ENCODE results near the gene SNAPC1.

The SNAPC1 gene

GRCh38 chr14:61761959-61762786, at the start of gene SNAPC1:
SNAPC1 (plus strand) TSS chr14:61762420; CDS start chr14:61762461, 41 bp downstream.
- Histone ChIP-seq H3K4me1 (ENCODE audit: control insufficient read depth, insufficient read depth, low read length) (peaks cover 12% of the 10 kb centered on the region), H3K27ac (ENCODE audit: extremely low read depth, low read depth, low read length) (peak within 1 kb of the TSS; percentile 68), H3K9me3 (ENCODE audit: control insufficient read depth, insufficient read depth, low read depth, low read length) (no peaks in the 10 kb centered on the region), H3K4me3 (ENCODE audit: low read depth, low read length) (peak within 1 kb of the TSS; percentile 78), H3K36me3 (ENCODE audit: control insufficient read depth in 2 of 2, insufficient read depth in 1 of 2, low read length in 2 of 2) (peaks cover 0 to under 1% of the 10 kb centered on the region in 2 experiments; a peak in 2 of 3 replicates)
- POLR2A ChIA-PET, result interaction anchor here (0.6 to 5.2 kb wide), 5 partner anchors 10 to 67 kb away, joined by 4 to 56 read pairs (median 9); partner anchors contain the start of gene HIF1A
- CTCF ChIA-PET, result interaction anchor here (0.8 to 1.3 kb wide), 4 partner anchors 76 to 300 kb away, joined by 3 to 5 read pairs (median 4); no protein-coding TSS in a partner anchor
- no peak for TF ChIP-seq ZEB2 (tag by site-specific recombination; IDR thresholded peaks at IDR 0.05)
- no peak for TF ChIP-seq ZNF677 (tag by site-specific recombination; IDR thresholded peaks at IDR 0.05)
- no peak for TF ChIP-seq ZNF416 (tag by site-specific recombination; IDR thresholded peaks at IDR 0.05)
- peak; percentile 98 for TF ChIP-seq ZBTB8A (tag by site-specific recombination; IDR thresholded peaks at IDR 0.05)
- TF ChIP-seq ZNF223 (tag by site-specific recombination; IDR thresholded peaks at IDR 0.05), result no peak
- TF ChIP-seq HOXC10 (CRISPR knock-in tag; IDR thresholded peaks at IDR 0.05), result no peak
- TF ChIP-seq, protein P1, sequence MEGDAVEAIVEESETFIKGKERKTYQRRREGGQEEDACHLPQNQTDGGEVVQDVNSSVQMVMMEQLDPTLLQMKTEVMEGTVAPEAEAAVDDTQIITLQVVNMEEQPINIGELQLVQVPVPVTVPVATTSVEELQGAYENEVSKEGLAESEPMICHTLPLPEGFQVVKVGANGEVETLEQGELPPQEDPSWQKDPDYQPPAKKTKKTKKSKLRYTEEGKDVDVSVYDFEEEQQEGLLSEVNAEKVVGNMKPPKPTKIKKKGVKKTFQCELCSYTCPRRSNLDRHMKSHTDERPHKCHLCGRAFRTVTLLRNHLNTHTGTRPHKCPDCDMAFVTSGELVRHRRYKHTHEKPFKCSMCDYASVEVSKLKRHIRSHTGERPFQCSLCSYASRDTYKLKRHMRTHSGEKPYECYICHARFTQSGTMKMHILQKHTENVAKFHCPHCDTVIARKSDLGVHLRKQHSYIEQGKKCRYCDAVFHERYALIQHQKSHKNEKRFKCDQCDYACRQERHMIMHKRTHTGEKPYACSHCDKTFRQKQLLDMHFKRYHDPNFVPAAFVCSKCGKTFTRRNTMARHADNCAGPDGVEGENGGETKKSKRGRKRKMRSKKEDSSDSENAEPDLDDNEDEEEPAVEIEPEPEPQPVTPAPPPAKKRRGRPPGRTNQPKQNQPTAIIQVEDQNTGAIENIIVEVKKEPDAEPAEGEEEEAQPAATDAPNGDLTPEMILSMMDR (tag by site-specific recombination; IDR thresholded peaks at IDR 0.05), result no peak
- no peak for TF ChIP-seq ZNF138 (tag by site-specific recombination; IDR thresholded peaks at IDR 0.05; ENCODE audit: borderline replicate concordance)
- no peak for TF ChIP-seq ZNF843 (tag by site-specific recombination; IDR thresholded peaks at IDR 0.05)
- no peak for TF ChIP-seq ZNF510 (tag by site-specific recombination; IDR thresholded peaks at IDR 0.05; ENCODE audit: insufficient replicate concordance)
- TF ChIP-seq ZNF112 (tag by site-specific recombination; IDR thresholded peaks at IDR 0.05), result no peak
- TF ChIP-seq PRDM10 (tag by site-specific recombination; IDR thresholded peaks at IDR 0.05), result no peak
- no peak for TF ChIP-seq ZNF701 (tag by site-specific recombination; IDR thresholded peaks at IDR 0.05)
- no peak for TF ChIP-seq ZNF140 (tag by site-specific recombination; IDR thresholded peaks at IDR 0.05)
- peak; percentile 71 for TF ChIP-seq ZBTB26 (tag by site-specific recombination; optimal IDR thresholded peaks at IDR 0.05)
- TF ChIP-seq ZNF2 (tag by site-specific recombination; IDR thresholded peaks at IDR 0.05), result 0 out of 2 replicates have a peak, but pooled peaks have one; percentile 21
- TF ChIP-seq ZNF48 (tag by site-specific recombination; IDR thresholded peaks at IDR 0.05), result no peak
- TF ChIP-seq ZNF211 (tag by site-specific recombination; IDR thresholded peaks at IDR 0.05; ENCODE audit: low read depth), result no peak
- no peak for TF ChIP-seq ZNF777 (tag by site-specific recombination; IDR thresholded peaks at IDR 0.05; ENCODE audit: borderline replicate concordance)
- TF ChIP-seq ZNF629 (tag by site-specific recombination; IDR thresholded peaks at IDR 0.05), result peak; percentile 31
- TF ChIP-seq ZNF266 (tag by site-specific recombination; IDR thresholded peaks at IDR 0.05; ENCODE audit: low read depth), result no peak
- TF ChIP-seq, protein P2, sequence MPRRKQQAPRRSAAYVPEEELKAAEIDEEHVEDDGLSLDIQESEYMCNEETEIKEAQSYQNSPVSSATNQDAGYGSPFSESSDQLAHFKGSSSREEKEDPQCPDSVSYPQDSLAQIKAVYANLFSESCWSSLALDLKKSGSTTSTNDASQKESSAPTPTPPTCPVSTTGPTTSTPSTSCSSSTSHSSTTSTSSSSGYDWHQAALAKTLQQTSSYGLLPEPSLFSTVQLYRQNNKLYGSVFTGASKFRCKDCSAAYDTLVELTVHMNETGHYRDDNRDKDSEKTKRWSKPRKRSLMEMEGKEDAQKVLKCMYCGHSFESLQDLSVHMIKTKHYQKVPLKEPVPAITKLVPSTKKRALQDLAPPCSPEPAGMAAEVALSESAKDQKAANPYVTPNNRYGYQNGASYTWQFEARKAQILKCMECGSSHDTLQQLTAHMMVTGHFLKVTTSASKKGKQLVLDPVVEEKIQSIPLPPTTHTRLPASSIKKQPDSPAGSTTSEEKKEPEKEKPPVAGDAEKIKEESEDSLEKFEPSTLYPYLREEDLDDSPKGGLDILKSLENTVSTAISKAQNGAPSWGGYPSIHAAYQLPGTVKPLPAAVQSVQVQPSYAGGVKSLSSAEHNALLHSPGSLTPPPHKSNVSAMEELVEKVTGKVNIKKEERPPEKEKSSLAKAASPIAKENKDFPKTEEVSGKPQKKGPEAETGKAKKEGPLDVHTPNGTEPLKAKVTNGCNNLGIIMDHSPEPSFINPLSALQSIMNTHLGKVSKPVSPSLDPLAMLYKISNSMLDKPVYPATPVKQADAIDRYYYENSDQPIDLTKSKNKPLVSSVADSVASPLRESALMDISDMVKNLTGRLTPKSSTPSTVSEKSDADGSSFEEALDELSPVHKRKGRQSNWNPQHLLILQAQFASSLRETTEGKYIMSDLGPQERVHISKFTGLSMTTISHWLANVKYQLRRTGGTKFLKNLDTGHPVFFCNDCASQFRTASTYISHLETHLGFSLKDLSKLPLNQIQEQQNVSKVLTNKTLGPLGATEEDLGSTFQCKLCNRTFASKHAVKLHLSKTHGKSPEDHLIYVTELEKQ (tag by site-specific recombination; IDR thresholded peaks at IDR 0.05; ENCODE audit: borderline replicate concordance), result no peak
- TF ChIP-seq, protein P3, sequence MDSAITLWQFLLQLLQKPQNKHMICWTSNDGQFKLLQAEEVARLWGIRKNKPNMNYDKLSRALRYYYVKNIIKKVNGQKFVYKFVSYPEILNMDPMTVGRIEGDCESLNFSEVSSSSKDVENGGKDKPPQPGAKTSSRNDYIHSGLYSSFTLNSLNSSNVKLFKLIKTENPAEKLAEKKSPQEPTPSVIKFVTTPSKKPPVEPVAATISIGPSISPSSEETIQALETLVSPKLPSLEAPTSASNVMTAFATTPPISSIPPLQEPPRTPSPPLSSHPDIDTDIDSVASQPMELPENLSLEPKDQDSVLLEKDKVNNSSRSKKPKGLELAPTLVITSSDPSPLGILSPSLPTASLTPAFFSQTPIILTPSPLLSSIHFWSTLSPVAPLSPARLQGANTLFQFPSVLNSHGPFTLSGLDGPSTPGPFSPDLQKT (IDR thresholded peaks at IDR 0.05; ENCODE audit: borderline replicate concordance, low read depth, low read length), result no peak
- no peak for TF ChIP-seq ZNF175 (tag by site-specific recombination; IDR thresholded peaks at IDR 0.05)

Measured in HEK293 (cell line).